Keratinocyte (primary cell): ENCODE measurements around the gene HOXA1. TPM values are rescaled to one million over a fixed set of nuclear protein-coding genes. Genes with fewer than 3 reads are reported as not detected.

Experiments used
- DNase-seq: peaks from one replicate; pipeline ENCODE4 v3.0.0-alpha.2; 2011; ENCODE audit warnings: low read depth, missing footprints, low spot score
- FAIRE-seq: peaks from 2 replicates; lab custom pipeline; 2011; peaks lifted over from hg19 to GRCh38; lab: Jason Lieb, UNC
- H2AFZ ChIP-seq: 2 replicates; pipeline ENCODE4 v1.6.0; 2012; ENCODE audit warnings: low read length, control low read depth, inconsistent platforms; ENCODE audit not compliant: control insufficient read depth
- H3K27ac ChIP-seq: 2 replicates; pipeline ENCODE4 v1.5.1; 2011; ENCODE audit warnings: low read length; ENCODE audit not compliant: control insufficient read depth, insufficient read depth
- H3K27me3 ChIP-seq: 3 replicates; pipeline ENCODE4 v1.6.0; 2011; ENCODE audit warnings: low read length; ENCODE audit not compliant: control insufficient read depth, insufficient read depth; ENCODE audit errors: extremely low read depth
- H3K36me3 ChIP-seq, 2 experiments: 2 replicates in 1 of 2; 3 replicates in 1 of 2; pipeline ENCODE4 v1.5.1; 2011; ENCODE audit warnings: low read length in 2 of 2, mild to moderate bottlenecking in 1 of 2; ENCODE audit not compliant: control insufficient read depth in 2 of 2, insufficient read depth in 2 of 2; ENCODE audit errors: extremely low read depth in 1 of 2
- H3K4me1 ChIP-seq: 3 replicates; pipeline ENCODE4 v1.5.1; 2011; ENCODE audit warnings: low read length; ENCODE audit not compliant: control insufficient read depth, insufficient read depth; ENCODE audit errors: extremely low read depth
- H3K4me2 ChIP-seq: 3 replicates; pipeline ENCODE4 v1.6.0; 2011; ENCODE audit warnings: low read depth, low read length; ENCODE audit not compliant: control insufficient read depth, insufficient read depth; ENCODE audit errors: extremely low read depth
- H3K4me3 ChIP-seq, 3 experiments: fragments of 200-600 bp in 1 of 3; sonication (generic) in 1 of 3; 2 replicates in 2 of 3; 3 replicates in 1 of 3; pipeline ENCODE4 v1.5.1; 2011 to 2016; ENCODE audit warnings: low read length in 3 of 3, mild to moderate bottlenecking in 3 of 3, control low read depth in 2 of 3, inconsistent platforms in 1 of 3, low read depth in 1 of 3, mixed read lengths in 1 of 3, mixed run types in 1 of 3, moderate library complexity in 1 of 3; ENCODE audit not compliant: control insufficient read depth in 2 of 3, insufficient read depth in 2 of 3; ENCODE audit errors: extremely low read depth in 1 of 3
- H3K79me2 ChIP-seq: 2 replicates; pipeline ENCODE4 v1.6.0; 2012; ENCODE audit warnings: low read length; ENCODE audit not compliant: control insufficient read depth, insufficient read depth
- H3K9ac ChIP-seq: 3 replicates; pipeline ENCODE4 v1.6.0; 2011; ENCODE audit warnings: low read length; ENCODE audit not compliant: control insufficient read depth, insufficient read depth; ENCODE audit errors: extremely low read depth
- H3K9me1 ChIP-seq: 3 replicates; pipeline ENCODE4 v1.6.0; 2011; ENCODE audit warnings: low read length; ENCODE audit not compliant: control insufficient read depth, insufficient read depth; ENCODE audit errors: extremely low read depth
- H3K9me3 ChIP-seq: 2 replicates; pipeline ENCODE4 v1.5.1; 2012; ENCODE audit warnings: low read depth, low read length; ENCODE audit not compliant: control insufficient read depth
- H4K20me1 ChIP-seq: 3 replicates; pipeline ENCODE4 v1.6.0; 2011; ENCODE audit warnings: low read length; ENCODE audit not compliant: control insufficient read depth, insufficient read depth; ENCODE audit errors: extremely low read depth
- CTCF ChIP-seq, 3 experiments: IDR thresholded peaks in 1 of 3; conservative IDR thresholded peaks in 1 of 3; optimal IDR thresholded peaks in 1 of 3; 2 replicates in 2 of 3; 3 replicates in 1 of 3; pipeline versions ENCODE3 to v1.5.1; 2011; ENCODE audit warnings: low read length in 3 of 3, mild to moderate bottlenecking in 3 of 3, moderate library complexity in 2 of 3, control low read depth in 1 of 3, inconsistent platforms in 1 of 3; ENCODE audit not compliant: insufficient read depth in 2 of 3; ENCODE audit errors: extremely low read depth in 1 of 3
- EZH2 ChIP-seq: IDR thresholded peaks from one replicate; pipeline ENCODE4 v1.6.1; 2012; ENCODE audit warnings: inconsistent platforms, mild to moderate bottlenecking, low read length, moderate library complexity
- dilution Hi-C: fragments of 300-500 bp; cut with MboI; formaldehyde crosslinking; loops from one replicate; pipeline ENCODE4 v1.7.0; 2020; ENCODE audit warnings: low sequenced_read_pairs; ENCODE audit not compliant: extremely low pct_ligation_motif_present
- polyA plus RNA-seq, 5 experiments: library from polyadenylated mRNA; depleted of rRNA in 3 of 5; stranded (reverse) in 3 of 5; stranded (forward) in 1 of 5; unstranded in 1 of 5; fragments of >200 nt; gene quantifications; 1 replicate in 1 of 5; 2 replicates in 3 of 5; 3 replicates in 1 of 5; pipeline versions ENCODE4 v1.2.1 to v1.2.3, GENCODE V29; 2011 to 2012; ENCODE audit warnings: missing spikeins in 2 of 5, low read depth in 1 of 5, low replicate concordance in 1 of 5

The HOXA1 gene
- polyA plus RNA-seq, 1 donor (not counting 4 experiments of a cell fraction or from before 2014, with no cell fraction given) = 11.9 TPM

DNA sequence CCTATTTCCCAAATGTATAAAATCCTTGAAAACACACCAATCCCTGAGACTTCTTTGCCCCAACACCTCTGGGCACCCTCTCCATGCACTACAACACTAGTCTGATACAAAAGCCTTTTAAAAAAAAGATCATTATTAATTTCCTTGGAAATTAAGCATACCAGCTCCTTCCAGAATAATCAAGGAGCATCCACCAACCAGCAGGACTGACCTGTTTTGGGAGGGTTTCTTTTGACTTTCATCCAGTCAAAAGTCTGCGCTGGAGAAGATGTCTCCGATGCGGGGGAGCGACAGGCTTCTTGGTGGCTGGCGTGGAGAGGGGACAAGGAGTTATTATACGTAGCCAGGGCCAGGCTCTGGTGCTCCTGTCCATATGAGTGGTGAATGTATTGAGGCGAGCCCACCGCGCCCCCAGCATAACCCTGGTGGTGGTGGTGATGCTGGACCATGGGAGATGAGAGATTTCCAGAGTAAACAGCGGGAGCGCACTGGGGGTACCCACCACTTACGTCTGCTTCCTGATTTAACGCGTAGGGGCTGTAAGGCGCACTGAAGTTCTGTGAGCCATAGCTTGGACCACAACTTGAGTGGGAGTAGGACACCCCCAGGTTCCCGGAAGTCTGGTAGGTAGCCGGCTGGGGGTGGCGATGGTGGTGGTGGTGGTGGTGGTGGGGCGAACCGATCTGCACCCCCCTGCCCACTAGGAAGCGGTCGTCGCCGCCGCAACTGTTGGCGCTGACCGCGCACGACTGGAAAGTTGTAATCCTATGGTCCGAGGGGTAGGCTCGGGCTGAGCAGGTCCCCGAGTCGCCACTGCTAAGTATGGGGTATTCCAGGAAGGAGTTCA is 527 bp downstream of the HOXA1 start:
- FAIRE-seq (no peak), DNase-seq (no peak)
- Histone ChIP-seq H3K4me1 (peaks cover 20% of the 10 kb centered on the region), H3K27me3 (no peaks in the 10 kb centered on the region), H3K79me2 (peaks cover 62% of the 10 kb centered on the region), H3K36me3 (peaks cover 3 to 5% of the 10 kb centered on the region in 2 experiments), H3K9ac (peak overlapping the region; percentile 97), H3K4me3 (peak overlapping the region; percentile 83 to 96 (median 89)), H2AFZ (peak overlapping the region; percentile 88), H3K4me2 (peak overlapping the region; percentile 82), H3K9me3 (no peaks in the 10 kb centered on the region), H4K20me1 (no peaks in the 10 kb centered on the region), H3K9me1 (no peaks in the 10 kb centered on the region), H3K27ac (peak overlapping the region; percentile 65)
- TF ChIP-seq CTCF (optimal IDR thresholded peaks at IDR 0.05 in 1 of 3, IDR thresholded peaks at IDR 0.05 in 1 of 3, conservative IDR thresholded peaks at IDR 0.05 in 1 of 3; ENCODE audit: extremely low read depth in 1 of 3, insufficient read depth in 2 of 3, low read length in 3 of 3) (no peak), EZH2 (no peak)
- dilution Hi-C loops = loop anchor here (25.0 kb wide), 1 partner anchor 233 kb away; the partner anchor contains the start of gene SKAP2

DNA sequence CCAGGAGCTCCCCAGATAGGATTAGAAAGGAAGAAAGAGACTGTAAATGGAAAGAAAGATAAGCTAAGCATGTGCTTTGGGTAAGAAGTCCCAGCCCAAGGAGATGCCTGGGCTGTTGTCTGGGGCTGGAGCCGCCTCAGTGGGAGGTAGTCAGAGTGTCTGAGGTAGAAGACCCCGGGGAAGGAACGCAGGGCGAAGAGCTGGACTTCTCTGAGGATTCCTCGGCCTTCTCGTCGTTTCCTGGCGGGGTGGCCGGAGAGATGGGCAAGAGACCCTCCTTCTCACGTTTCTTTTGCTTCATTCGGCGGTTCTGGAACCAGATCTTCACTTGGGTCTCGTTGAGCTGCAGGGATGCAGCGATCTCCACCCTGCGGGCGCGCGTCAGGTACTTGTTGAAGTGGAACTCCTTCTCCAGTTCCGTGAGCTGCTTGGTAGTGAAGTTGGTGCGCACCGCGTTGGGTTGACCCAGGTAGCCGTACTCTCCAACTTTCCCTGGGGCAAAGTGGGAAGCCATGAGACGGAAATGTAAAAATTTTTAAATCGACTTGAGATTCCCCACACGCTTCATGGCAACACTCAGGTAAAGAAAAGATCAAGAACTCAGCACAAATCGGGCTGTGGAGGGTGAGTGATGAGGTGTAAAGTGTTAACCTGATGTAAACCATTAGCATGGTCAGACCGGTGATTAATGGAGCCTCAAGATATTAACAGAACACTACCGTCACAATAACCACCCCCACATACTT is 1.3 kb downstream of the HOXA1 start:
- no peaks in the 10 kb centered on the region for H3K9me1 ChIP-seq
- H3K4me1 ChIP-seq = peaks cover 14% of the 10 kb centered on the region
- no peaks in the 10 kb centered on the region for H4K20me1 ChIP-seq
- no peaks in the 10 kb centered on the region for H3K27me3 ChIP-seq
- dilution Hi-C loops = loop anchor here (25.0 kb wide), 1 partner anchor 232 kb away; the partner anchor contains the start of gene SKAP2
- peak; percentile 59 for FAIRE-seq
- no peak for DNase-seq
- no peak overlapping the region for H3K27ac ChIP-seq
- H3K36me3 ChIP-seq = peaks cover 3 to 5% of the 10 kb centered on the region in 2 experiments
- TF ChIP-seq EZH2 = no peak
- no peak for TF ChIP-seq CTCF (optimal IDR thresholded peaks at IDR 0.05 in 1 of 3, IDR thresholded peaks at IDR 0.05 in 1 of 3, conservative IDR thresholded peaks at IDR 0.05 in 1 of 3; ENCODE audit: extremely low read depth in 1 of 3, insufficient read depth in 2 of 3, low read length in 3 of 3)
- no peaks in the 10 kb centered on the region for H3K9me3 ChIP-seq
- H3K4me2 ChIP-seq = peak overlapping the region; percentile 82
- no peak overlapping the region for H2AFZ ChIP-seq
- H3K9ac ChIP-seq = peak overlapping the region; percentile 97
- peak overlapping the region; percentile 83 to 96 (median 89) for H3K4me3 ChIP-seq
- H3K79me2 ChIP-seq = peaks cover 56% of the 10 kb centered on the region
